ENCODE data around the gene COL4A4. TPM values are rescaled to one million over a fixed set of nuclear protein-coding genes. Genes with fewer than 3 reads are reported as not detected.

Gene COL4A4
- total RNA-seq, 1 experiment from 2014 or later = 0.55 TPM

DNA sequence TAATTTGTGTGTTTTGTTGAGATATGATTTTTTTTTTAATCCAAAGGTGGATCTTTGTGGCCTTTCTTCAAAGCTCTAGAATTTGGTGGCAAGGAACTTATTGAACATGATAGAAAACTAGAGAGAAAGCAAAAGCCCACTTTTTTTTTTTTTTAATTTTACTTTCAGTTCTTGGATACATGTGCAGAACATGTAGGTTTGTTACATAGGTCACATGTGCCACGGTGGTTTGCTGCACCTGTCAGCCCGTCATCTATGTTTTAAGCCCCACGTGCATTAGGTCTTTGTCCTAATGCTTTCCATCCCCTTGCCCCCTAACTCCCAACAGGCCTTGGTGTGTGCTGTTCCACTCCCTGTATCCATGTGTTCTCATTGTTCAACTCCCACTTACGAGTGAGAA is 192.2 kb downstream of the COL4A4 start:
- H3K27ac ChIP-seq (ENCODE audit: low read length) = no peak overlapping the region
- intact Hi-C loops (cut with micrococcal nuclease) = no loop called here
- H3K4me3 ChIP-seq (ENCODE audit: low read length) = no peak overlapping the region
- no peaks in the 10 kb centered on the region for H3F3A ChIP-seq (ENCODE audit: low read length, unreplicated experiment)
- no peaks in the 10 kb centered on the region for H3K79me2 ChIP-seq (ENCODE audit: low read length)
- ChIA-PET CTCF (no interaction called here), POLR2A (ENCODE audit: unreplicated experiment) (no interaction called here)
- H3K4me1 ChIP-seq (ENCODE audit: insufficient read depth, low read length) = no peaks in the 10 kb centered on the region
- TF ChIP-seq, protein P1, sequence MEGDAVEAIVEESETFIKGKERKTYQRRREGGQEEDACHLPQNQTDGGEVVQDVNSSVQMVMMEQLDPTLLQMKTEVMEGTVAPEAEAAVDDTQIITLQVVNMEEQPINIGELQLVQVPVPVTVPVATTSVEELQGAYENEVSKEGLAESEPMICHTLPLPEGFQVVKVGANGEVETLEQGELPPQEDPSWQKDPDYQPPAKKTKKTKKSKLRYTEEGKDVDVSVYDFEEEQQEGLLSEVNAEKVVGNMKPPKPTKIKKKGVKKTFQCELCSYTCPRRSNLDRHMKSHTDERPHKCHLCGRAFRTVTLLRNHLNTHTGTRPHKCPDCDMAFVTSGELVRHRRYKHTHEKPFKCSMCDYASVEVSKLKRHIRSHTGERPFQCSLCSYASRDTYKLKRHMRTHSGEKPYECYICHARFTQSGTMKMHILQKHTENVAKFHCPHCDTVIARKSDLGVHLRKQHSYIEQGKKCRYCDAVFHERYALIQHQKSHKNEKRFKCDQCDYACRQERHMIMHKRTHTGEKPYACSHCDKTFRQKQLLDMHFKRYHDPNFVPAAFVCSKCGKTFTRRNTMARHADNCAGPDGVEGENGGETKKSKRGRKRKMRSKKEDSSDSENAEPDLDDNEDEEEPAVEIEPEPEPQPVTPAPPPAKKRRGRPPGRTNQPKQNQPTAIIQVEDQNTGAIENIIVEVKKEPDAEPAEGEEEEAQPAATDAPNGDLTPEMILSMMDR (conservative IDR thresholded peaks at IDR 0.05; ENCODE audit: low read depth, low read length) = no peak
- no peak for TF ChIP-seq EZH2 (IDR thresholded peaks at IDR 0.05; ENCODE audit: low read length, unreplicated experiment)
- TF ChIP-seq EZH2phosphoT487 (IDR thresholded peaks at IDR 0.05; ENCODE audit: borderline replicate concordance, low read length) = no peak
- no TSS peak for BruUV-seq (replicated peaks)
- no peaks in the 10 kb centered on the region for H3K36me3 ChIP-seq (ENCODE audit: low read depth, low read length)
- ATAC-seq (no peak), DNase-seq (no peak)
- no peak overlapping the region for H3K9ac ChIP-seq (ENCODE audit: low read length)
- H4K20me1 ChIP-seq (ENCODE audit: low read length) = no peaks in the 10 kb centered on the region
- H3K9me2 ChIP-seq (replicated peaks; ENCODE audit: low read length) = no peaks in the 10 kb centered on the region
- H2AFZ ChIP-seq (ENCODE audit: low read length) = no peak overlapping the region
- no peaks in the 10 kb centered on the region for H3K9me3 ChIP-seq (ENCODE audit: low read length)
- no peaks in the 10 kb centered on the region for H3K27me3 ChIP-seq (ENCODE audit: low read length)
- H3K4me2 ChIP-seq (ENCODE audit: low read length) = no peak overlapping the region

DNA sequence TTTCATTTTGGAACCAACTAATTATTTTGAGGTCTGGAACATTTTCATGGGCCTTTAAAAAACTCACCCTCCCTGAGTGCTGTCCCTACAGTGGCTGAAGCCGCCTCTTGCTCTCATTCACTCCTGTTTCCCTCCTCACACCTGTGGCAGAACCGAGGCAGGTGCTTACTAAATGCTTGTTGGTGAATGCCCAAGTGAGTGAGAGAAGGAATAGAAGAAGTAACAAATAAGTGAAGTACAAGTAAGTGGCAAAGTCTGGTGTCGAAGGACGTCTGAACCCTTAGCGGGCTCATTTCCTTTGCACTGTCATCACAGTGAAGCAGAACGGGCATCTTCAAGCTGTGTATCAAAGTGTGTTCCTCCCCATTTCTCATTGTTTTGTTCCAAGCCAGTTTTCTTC is 192.9 kb downstream of the COL4A4 start:
- Histone ChIP-seq H3K79me2 (ENCODE audit: low read length) (no peaks in the 10 kb centered on the region), H4K20me1 (ENCODE audit: low read length) (no peaks in the 10 kb centered on the region), H3K9ac (ENCODE audit: low read length) (no peak overlapping the region), H3K9me3 (ENCODE audit: low read length) (no peaks in the 10 kb centered on the region), H3K4me2 (ENCODE audit: low read length) (no peak overlapping the region), H3K27me3 (ENCODE audit: low read length) (no peaks in the 10 kb centered on the region), H3K4me1 (ENCODE audit: insufficient read depth, low read length) (no peaks in the 10 kb centered on the region), H3K4me3 (ENCODE audit: low read length) (no peak overlapping the region), H3K27ac (ENCODE audit: low read length) (no peak overlapping the region), H3K36me3 (ENCODE audit: low read depth, low read length) (no peaks in the 10 kb centered on the region), H3K9me2 (replicated peaks; ENCODE audit: low read length) (no peaks in the 10 kb centered on the region), H3F3A (ENCODE audit: low read length, unreplicated experiment) (no peaks in the 10 kb centered on the region), H2AFZ (ENCODE audit: low read length) (no peak overlapping the region)
- no peak for TF ChIP-seq EZH2phosphoT487 (IDR thresholded peaks at IDR 0.05; ENCODE audit: borderline replicate concordance, low read length)
- no peak for TF ChIP-seq EZH2 (IDR thresholded peaks at IDR 0.05; ENCODE audit: low read length, unreplicated experiment)
- TF ChIP-seq, protein P1 (conservative IDR thresholded peaks at IDR 0.05; ENCODE audit: low read depth, low read length) = no peak
- intact Hi-C loops (cut with micrococcal nuclease) = no loop called here
- DNase-seq = no peak
- no TSS peak for BruUV-seq (replicated peaks)
- ATAC-seq = no peak
- POLR2A ChIA-PET (ENCODE audit: unreplicated experiment) = no interaction called here
- CTCF ChIA-PET = no interaction called here

GRCh38 chr2:226970362-226970761 is 193.6 kb downstream of the COL4A4 start:
- ChIA-PET CTCF (no interaction called here), POLR2A (ENCODE audit: unreplicated experiment) (no interaction called here)
- no TSS peak for BruUV-seq (replicated peaks)
- H3K36me3 ChIP-seq (ENCODE audit: low read depth, low read length) = no peaks in the 10 kb centered on the region
- intact Hi-C loops (cut with micrococcal nuclease) = no loop called here
- H3F3A ChIP-seq (ENCODE audit: low read length, unreplicated experiment) = no peaks in the 10 kb centered on the region
- H3K79me2 ChIP-seq (ENCODE audit: low read length) = no peaks in the 10 kb centered on the region
- H3K9me2 ChIP-seq (replicated peaks; ENCODE audit: low read length) = no peaks in the 10 kb centered on the region
- no peaks in the 10 kb centered on the region for H3K27me3 ChIP-seq (ENCODE audit: low read length)
- no peak overlapping the region for H3K27ac ChIP-seq (ENCODE audit: low read length)
- H4K20me1 ChIP-seq (ENCODE audit: low read length) = no peaks in the 10 kb centered on the region
- ATAC-seq (no peak), DNase-seq (no peak)
- H3K9ac ChIP-seq (ENCODE audit: low read length) = no peak overlapping the region
- H3K9me3 ChIP-seq (ENCODE audit: low read length) = no peaks in the 10 kb centered on the region
- no peak overlapping the region for H3K4me2 ChIP-seq (ENCODE audit: low read length)
- TF ChIP-seq EZH2phosphoT487 (IDR thresholded peaks at IDR 0.05; ENCODE audit: borderline replicate concordance, low read length) (no peak), EZH2 (IDR thresholded peaks at IDR 0.05; ENCODE audit: low read length, unreplicated experiment) (no peak)
- TF ChIP-seq, protein P1 (conservative IDR thresholded peaks at IDR 0.05; ENCODE audit: low read depth, low read length) = no peak
- no peaks in the 10 kb centered on the region for H3K4me1 ChIP-seq (ENCODE audit: insufficient read depth, low read length)
- H2AFZ ChIP-seq (ENCODE audit: low read length) = no peak overlapping the region
- no peak overlapping the region for H3K4me3 ChIP-seq (ENCODE audit: low read length)

All from PC-3 (cell line).